ENCODE results near the gene SFTPB.

The SFTPB gene

GRCh38 chr2:85611705-85612587, 56.1 kb downstream of the SFTPB start, which contains the start of gene C2orf68:
Gene C2orf68, minus strand, starts transcription at chr2:85612066. Its CDS starts 82 bp downstream, at chr2:85611984.
- peak; percentile 79 for DNase-seq (ENCODE audit: low read depth)

- DNase-seq (ENCODE audit: low read depth), result no peak
Observed at GRCh38 chr2:85611217-85611704, 56.7 kb downstream of the SFTPB start.
